VCaP (cell line): ENCODE measurements around the gene AP3B2.

Source experiments
- H3K27ac ChIP-seq: fragments of 450-650 bp; 2 replicates; pipeline ENCODE4 v1.5.1; 2017
- TF ChIP-seq, protein P1 (sequence below): fragments of 450-650 bp; conservative IDR thresholded peaks from 2 replicates; pipeline ENCODE4 v1.5.1; 2017; ENCODE audit warnings: mild to moderate bottlenecking, moderate library complexity

Gene AP3B2

DNA sequence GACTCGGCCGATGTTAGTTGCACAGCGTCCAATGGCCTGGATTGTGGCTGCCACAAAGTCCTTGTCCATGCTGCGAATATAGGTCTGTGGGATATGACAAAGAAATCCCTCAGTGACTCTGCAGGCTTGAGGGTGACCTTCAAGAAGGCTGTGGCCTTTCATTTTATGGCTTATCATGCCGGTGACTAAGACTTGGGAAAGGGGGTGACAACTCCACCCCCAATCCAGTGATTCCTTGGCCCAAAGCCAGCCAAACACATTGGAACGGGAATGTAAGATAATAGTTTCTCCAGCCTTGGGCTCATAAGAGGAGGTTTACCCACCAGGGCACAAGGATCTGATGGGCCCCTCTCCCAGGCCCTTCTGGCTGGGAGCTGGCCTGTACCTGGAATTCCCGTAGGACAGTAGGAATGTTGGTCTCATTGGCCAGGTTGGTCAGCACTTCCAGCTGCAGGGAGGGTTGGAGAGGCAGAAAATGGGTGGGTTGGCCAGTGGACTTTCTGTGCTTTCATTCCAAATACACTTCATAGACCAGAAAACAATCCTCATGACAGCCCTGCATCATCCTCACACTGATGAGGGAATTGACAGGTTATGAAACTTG lies 31.9 kb downstream of the AP3B2 start:
- H3K27ac ChIP-seq, result no peak overlapping the region
- TF ChIP-seq, protein P1, sequence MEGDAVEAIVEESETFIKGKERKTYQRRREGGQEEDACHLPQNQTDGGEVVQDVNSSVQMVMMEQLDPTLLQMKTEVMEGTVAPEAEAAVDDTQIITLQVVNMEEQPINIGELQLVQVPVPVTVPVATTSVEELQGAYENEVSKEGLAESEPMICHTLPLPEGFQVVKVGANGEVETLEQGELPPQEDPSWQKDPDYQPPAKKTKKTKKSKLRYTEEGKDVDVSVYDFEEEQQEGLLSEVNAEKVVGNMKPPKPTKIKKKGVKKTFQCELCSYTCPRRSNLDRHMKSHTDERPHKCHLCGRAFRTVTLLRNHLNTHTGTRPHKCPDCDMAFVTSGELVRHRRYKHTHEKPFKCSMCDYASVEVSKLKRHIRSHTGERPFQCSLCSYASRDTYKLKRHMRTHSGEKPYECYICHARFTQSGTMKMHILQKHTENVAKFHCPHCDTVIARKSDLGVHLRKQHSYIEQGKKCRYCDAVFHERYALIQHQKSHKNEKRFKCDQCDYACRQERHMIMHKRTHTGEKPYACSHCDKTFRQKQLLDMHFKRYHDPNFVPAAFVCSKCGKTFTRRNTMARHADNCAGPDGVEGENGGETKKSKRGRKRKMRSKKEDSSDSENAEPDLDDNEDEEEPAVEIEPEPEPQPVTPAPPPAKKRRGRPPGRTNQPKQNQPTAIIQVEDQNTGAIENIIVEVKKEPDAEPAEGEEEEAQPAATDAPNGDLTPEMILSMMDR, result no peak

DNA sequence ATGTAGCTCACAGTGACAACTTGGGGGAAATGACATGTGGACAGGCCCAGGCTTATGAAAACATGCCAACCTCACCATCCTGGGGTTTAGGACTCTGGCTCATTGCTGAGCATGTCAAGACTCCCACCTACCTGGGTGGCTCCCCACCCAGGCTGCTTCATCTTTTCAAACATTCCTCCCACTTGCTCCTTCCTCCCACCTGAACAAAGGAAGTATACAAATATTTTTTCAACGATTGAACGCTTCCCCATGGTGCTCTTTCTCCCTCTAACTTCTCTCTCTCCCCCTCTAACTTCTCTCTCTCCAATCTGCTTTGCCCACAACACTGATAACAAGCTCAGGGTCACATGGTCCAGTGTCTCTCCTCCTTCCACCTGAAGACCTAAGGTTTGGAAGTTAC lies 34.8 kb downstream of the AP3B2 start:
- TF ChIP-seq, protein P1, result no peak

DNA sequence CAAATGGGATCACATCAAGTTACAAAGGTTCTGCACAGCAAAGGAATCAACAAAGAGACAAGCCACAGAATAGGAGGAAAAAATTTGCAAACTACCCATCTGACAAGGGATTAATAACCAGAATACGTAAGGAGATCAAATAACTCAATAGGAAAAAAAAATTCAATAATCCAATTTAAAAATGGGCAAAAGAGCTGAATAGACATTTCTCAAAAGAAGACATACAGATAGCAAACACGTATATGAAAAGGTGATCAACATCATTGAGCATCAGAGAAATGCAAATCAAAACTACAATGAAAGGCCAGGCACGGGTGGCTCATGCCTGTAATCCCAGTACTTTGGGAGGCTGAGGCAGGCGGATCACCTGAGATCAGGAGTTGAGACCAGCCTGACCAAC lies 39.0 kb downstream of the AP3B2 start:
- TF ChIP-seq, protein P1, result no peak
- no peak overlapping the region for H3K27ac ChIP-seq

More for the DNA sequence above, 34.8 kb downstream of the AP3B2 start:
- H3K27ac ChIP-seq, result no peak overlapping the region

DNA sequence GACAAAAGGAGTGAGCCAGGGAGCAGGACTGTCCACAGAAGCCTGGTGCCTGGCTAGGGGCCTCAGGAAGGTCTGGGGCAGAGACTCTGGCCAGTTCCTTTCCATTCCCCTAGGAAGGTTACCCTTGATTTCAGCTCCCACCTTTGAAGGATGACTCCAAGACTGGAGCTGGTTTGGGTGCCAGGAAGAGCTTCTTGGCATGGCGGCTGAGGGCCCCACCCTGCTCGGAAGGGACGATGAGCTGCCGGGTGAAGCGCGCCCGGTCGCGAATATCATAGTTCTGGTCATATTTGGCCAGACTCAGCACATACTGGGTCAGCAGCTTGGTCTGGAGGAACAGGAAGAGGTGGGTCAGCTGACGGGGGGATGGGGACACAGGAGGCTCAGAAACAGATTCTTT lies 43.1 kb downstream of the AP3B2 start:
- H3K27ac ChIP-seq, result no peak overlapping the region
- TF ChIP-seq, protein P1, result no peak

DNA sequence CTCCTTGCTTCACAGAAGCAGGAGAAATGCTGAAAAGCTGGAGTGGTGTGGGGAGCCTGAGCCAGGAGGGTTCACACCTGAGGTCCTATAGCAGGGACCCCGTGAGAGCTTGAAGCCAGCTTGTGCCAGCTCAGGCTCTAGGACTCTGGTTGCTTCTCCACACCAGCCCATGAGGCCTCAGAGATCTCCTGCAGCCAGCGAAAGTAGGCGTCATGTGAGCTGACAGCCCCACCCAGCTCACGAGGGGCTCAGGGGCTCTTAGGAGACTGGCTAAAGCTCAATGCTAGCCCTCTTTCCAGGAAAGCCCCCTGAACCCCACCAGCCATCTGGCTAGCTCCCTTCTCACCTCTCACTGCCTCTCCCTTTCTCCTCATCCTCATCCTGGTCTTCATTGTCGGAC lies 45.7 kb downstream of the AP3B2 start:
- TF ChIP-seq, protein P1, result no peak
- no peak overlapping the region for H3K27ac ChIP-seq

DNA sequence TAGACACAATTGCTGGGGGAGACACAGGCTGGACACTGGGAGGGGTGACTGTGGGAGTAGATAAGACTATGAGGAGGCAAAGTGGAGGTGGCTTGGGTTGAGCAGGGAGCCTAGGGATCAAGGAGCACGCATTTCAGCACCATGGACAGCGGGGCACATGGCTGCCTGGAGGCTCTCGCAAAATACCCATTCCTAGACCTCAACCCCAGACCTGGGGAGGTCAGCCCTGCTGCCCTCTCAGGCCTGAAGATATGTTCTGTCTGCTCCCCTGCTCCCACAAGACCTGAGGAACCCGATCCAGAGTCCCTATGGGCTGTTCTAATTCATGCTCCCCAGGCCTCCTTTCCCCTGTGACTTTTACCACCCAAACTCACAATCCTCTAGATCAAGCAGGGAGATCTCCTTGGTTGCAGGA lies 46.5 kb downstream of the AP3B2 start:
- H3K27ac ChIP-seq, result no peak overlapping the region
- TF ChIP-seq, protein P1, result no peak

DNA sequence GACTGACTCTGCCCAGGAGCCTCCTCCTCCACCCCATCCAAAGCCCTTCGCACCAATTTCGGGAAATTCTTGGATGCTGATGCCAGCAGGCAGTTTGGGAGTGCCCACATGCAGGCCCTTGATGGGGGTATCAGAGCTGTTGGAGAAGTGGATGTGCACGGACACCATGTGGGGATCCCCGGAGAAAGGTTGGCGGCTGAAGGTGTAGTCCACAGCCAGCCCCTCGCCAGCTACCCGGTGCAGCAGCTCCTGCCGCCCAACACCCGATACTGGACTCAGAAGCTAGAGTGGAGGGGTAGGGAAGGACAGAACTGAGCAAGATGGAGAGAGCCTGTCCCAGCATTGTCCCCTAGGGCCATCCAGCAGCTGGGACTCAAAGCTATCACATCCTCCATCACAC lies 47.0 kb downstream of the AP3B2 start:
- H3K27ac ChIP-seq, result no peak overlapping the region
- TF ChIP-seq, protein P1, result no peak
